Stimulated activated CD4-positive, alpha-beta T cell treated with anti-CD3 and anti-CD28 coated beads, Interleukin-12 subunit alpha, Interleukin-12 subunit beta, amount 100 ng/mL, for 48 hours (primary cell): Measurements from ENCODE around the gene C17orf78.
"Not testable (repeated sequence)": the region's sequence is repeated elsewhere in the genome, so short reads cannot be mapped to it uniquely, and the experiment has no call there.

Experiments used
- DNase-seq, 3 donors: peaks; one replicate each; pipeline ENCODE4 v3.0.0-alpha.2; 2020; ENCODE audit warnings: low read depth in 2 of 3, low spot score in 1 of 3

Gene C17orf78

GRCh38 chr17:37430051-37430627 is 54.4 kb downstream of the C17orf78 start:
- no peak for DNase-seq

GRCh38 chr17:37432671-37433070 is 56.9 kb downstream of the C17orf78 start:
- no peak for DNase-seq

GRCh38 chr17:37438141-37438540 is 62.4 kb downstream of the C17orf78 start:
- DNase-seq: no peak

- DNase-seq: no peak
These were observed 64.6 kb downstream of the C17orf78 start for GRCh38 chr17:37440424-37440823.

GRCh38 chr17:37441369-37442014 is 65.7 kb downstream of the C17orf78 start:
- not testable (repeated sequence) for DNase-seq
